Fibroblast of lung (primary cell): ENCODE results near the gene CCDC154.

Experiments
- EZH2 ChIP-seq: IDR thresholded peaks from 2 replicates; pipeline ENCODE4 v1.5.1; 2012; ENCODE audit warnings: low read length, control low read depth, mild to moderate bottlenecking; ENCODE audit errors: missing control alignments
- TF ChIP-seq, protein P1 (sequence below), 2 donors: IDR thresholded peaks in 1 of 2; conservative IDR thresholded peaks in 1 of 2; 1 replicate in 1 of 2; 2 replicates in 1 of 2; pipeline ENCODE4 v1.5.1; 2011 to 2012; ENCODE audit warnings: low read length in 2 of 2, control low read depth in 1 of 2, inconsistent platforms in 1 of 2, low read depth in 1 of 2, mild to moderate bottlenecking in 1 of 2

GRCh38 chr16:1459967-1460366 lies 15.6 kb upstream of the CCDC154 start:
- TF ChIP-seq, protein P1, sequence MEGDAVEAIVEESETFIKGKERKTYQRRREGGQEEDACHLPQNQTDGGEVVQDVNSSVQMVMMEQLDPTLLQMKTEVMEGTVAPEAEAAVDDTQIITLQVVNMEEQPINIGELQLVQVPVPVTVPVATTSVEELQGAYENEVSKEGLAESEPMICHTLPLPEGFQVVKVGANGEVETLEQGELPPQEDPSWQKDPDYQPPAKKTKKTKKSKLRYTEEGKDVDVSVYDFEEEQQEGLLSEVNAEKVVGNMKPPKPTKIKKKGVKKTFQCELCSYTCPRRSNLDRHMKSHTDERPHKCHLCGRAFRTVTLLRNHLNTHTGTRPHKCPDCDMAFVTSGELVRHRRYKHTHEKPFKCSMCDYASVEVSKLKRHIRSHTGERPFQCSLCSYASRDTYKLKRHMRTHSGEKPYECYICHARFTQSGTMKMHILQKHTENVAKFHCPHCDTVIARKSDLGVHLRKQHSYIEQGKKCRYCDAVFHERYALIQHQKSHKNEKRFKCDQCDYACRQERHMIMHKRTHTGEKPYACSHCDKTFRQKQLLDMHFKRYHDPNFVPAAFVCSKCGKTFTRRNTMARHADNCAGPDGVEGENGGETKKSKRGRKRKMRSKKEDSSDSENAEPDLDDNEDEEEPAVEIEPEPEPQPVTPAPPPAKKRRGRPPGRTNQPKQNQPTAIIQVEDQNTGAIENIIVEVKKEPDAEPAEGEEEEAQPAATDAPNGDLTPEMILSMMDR (conservative IDR thresholded peaks at IDR 0.05 in 1 of 2, IDR thresholded peaks at IDR 0.05 in 1 of 2; ENCODE audit: low read depth in 1 of 2, low read length in 2 of 2), result no peak
- TF ChIP-seq EZH2, result no peak
